ELR (cell line): ENCODE data around the gene ZBBX.

Source experiments
- DNase-seq: peaks from one replicate; pipeline ENCODE4 v3.0.0-alpha.2; 2015; ENCODE audit warnings: low read depth

ZBBX gene

GRCh38 chr3:167305340-167305890, 74.7 kb downstream of the ZBBX start:
- peak; percentile 40 for DNase-seq

- peak; percentile 54 for DNase-seq
These were observed 76.0 kb downstream of the ZBBX start for GRCh38 chr3:167304077-167304476.

GRCh38 chr3:167302678-167303077, 77.4 kb downstream of the ZBBX start:
- DNase-seq: no peak

GRCh38 chr3:167300207-167300606, 79.9 kb downstream of the ZBBX start:
- no peak for DNase-seq

- no peak for DNase-seq
These were observed 90.7 kb downstream of the ZBBX start for GRCh38 chr3:167289435-167289834.

- DNase-seq: no peak
These were observed 91.4 kb downstream of the ZBBX start for GRCh38 chr3:167288737-167289136.

- DNase-seq: no peak
These were observed 92.8 kb downstream of the ZBBX start for GRCh38 chr3:167287308-167287707.

- no peak for DNase-seq
These were observed 105.8 kb downstream of the ZBBX start for GRCh38 chr3:167274141-167274874.

- no peak for DNase-seq
These were observed 127.1 kb downstream of the ZBBX start for GRCh38 chr3:167253037-167253436.

- DNase-seq: no peak
These were observed 128.4 kb downstream of the ZBBX start for GRCh38 chr3:167251678-167252077.

GRCh38 chr3:167246252-167246651, 133.8 kb downstream of the ZBBX start:
- no peak for DNase-seq

GRCh38 chr3:167241048-167241845, 138.8 kb downstream of the ZBBX start:
- peak; percentile 13 for DNase-seq

- peak; percentile 85 for DNase-seq
These were observed 152.0 kb downstream of the ZBBX start for GRCh38 chr3:167228135-167228534.

- no peak for DNase-seq
These were observed 154.3 kb downstream of the ZBBX start for GRCh38 chr3:167225821-167226220.

- no peak for DNase-seq
These were observed 171.1 kb downstream of the ZBBX start for GRCh38 chr3:167209011-167209410.

- no peak for DNase-seq
These were observed 177.0 kb downstream of the ZBBX start for GRCh38 chr3:167203062-167203461.

GRCh38 chr3:167198949-167199600, 181.0 kb downstream of the ZBBX start:
- DNase-seq: peak; percentile 47
